ENCODE measurements around the gene FAM222B.

Gene FAM222B

GRCh38 chr17:28875848-28876550 lies 33.4 kb upstream of the FAM222B start:
- TF ChIP-seq POLR2AphosphoS5 (IDR thresholded peaks at IDR 0.05; ENCODE audit: borderline replicate concordance, low read depth, low read length), result no peak
- TF ChIP-seq EZH2 (IDR thresholded peaks at IDR 0.05), result no peak
- TF ChIP-seq FOXP2 (optimal IDR thresholded peaks at IDR 0.05; ENCODE audit: control extremely low read depth, extremely low read length, insufficient read depth), result no peak
- no peak overlapping the region for H3K27ac ChIP-seq
- H3K9me3 ChIP-seq (ENCODE audit: low read depth, low read length), result no peaks in the 10 kb centered on the region
- H3K9ac ChIP-seq (ENCODE audit: insufficient read length), result no peak overlapping the region
- no peak for DNase-seq (ENCODE audit: low read depth, low spot score)
- no peaks in the 10 kb centered on the region; the same call in 1 of the 2 replicates for H3K36me3 ChIP-seq (ENCODE audit: insufficient read depth, low read length)
- H3K4me3 ChIP-seq, result no peak overlapping the region

GRCh38 chr17:28874750-28875149 lies 32.2 kb upstream of the FAM222B start:
- no peaks in the 10 kb centered on the region; the same call in 1 of the 2 replicates for H3K36me3 ChIP-seq (ENCODE audit: insufficient read depth, low read length)
- no peak for DNase-seq (ENCODE audit: low read depth, low spot score)
- TF ChIP-seq POLR2AphosphoS5 (IDR thresholded peaks at IDR 0.05; ENCODE audit: borderline replicate concordance, low read depth, low read length) (no peak), FOXP2 (optimal IDR thresholded peaks at IDR 0.05; ENCODE audit: control extremely low read depth, extremely low read length, insufficient read depth) (no peak), EZH2 (IDR thresholded peaks at IDR 0.05) (no peak)
- no peak overlapping the region for H3K9ac ChIP-seq (ENCODE audit: insufficient read length)
- no peak overlapping the region for H3K4me3 ChIP-seq
- H3K27ac ChIP-seq, result no peak overlapping the region
- no peaks in the 10 kb centered on the region for H3K9me3 ChIP-seq (ENCODE audit: low read depth, low read length)

- Histone ChIP-seq H3K4me3 (no peak overlapping the region), H3K9me3 (ENCODE audit: low read depth, low read length) (no peaks in the 10 kb centered on the region), H3K9ac (ENCODE audit: insufficient read length) (no peak overlapping the region), H3K27ac (no peak overlapping the region), H3K36me3 (ENCODE audit: insufficient read depth, low read length) (no peaks in the 10 kb centered on the region)
- no peak for DNase-seq (ENCODE audit: low read depth, low spot score)
- no peak for TF ChIP-seq EZH2 (IDR thresholded peaks at IDR 0.05)
- no peak for TF ChIP-seq POLR2AphosphoS5 (IDR thresholded peaks at IDR 0.05; ENCODE audit: borderline replicate concordance, low read depth, low read length)
- TF ChIP-seq FOXP2 (optimal IDR thresholded peaks at IDR 0.05; ENCODE audit: control extremely low read depth, extremely low read length, insufficient read depth), result no peak
These were observed 31.2 kb upstream of the FAM222B start for GRCh38 chr17:28873839-28874238.

- Histone ChIP-seq H3K9me3 (ENCODE audit: low read depth, low read length) (no peaks in the 10 kb centered on the region), H3K9ac (ENCODE audit: insufficient read length) (no peak overlapping the region), H3K36me3 (ENCODE audit: insufficient read depth, low read length) (no peaks in the 10 kb centered on the region), H3K27ac (no peak overlapping the region), H3K4me3 (no peak overlapping the region)
- no peak for DNase-seq (ENCODE audit: low read depth, low spot score)
- no peak for TF ChIP-seq EZH2 (IDR thresholded peaks at IDR 0.05)
These were observed 28.5 kb upstream of the FAM222B start for GRCh38 chr17:28871056-28871579.

GRCh38 chr17:28867276-28867675 lies 24.7 kb upstream of the FAM222B start:
- no peak overlapping the region for H3K27ac ChIP-seq
- H3K4me3 ChIP-seq, result no peak overlapping the region
- no peaks in the 10 kb centered on the region for H3K36me3 ChIP-seq (ENCODE audit: insufficient read depth, low read length)
- no peak for DNase-seq (ENCODE audit: low read depth, low spot score)
- no peaks in the 10 kb centered on the region for H3K9me3 ChIP-seq (ENCODE audit: low read depth, low read length)
- no peak overlapping the region for H3K9ac ChIP-seq (ENCODE audit: insufficient read length)
- TF ChIP-seq EZH2 (IDR thresholded peaks at IDR 0.05), result no peak
- no peak for TF ChIP-seq POLR2AphosphoS5 (IDR thresholded peaks at IDR 0.05; ENCODE audit: borderline replicate concordance, low read depth, low read length)
- no peak for TF ChIP-seq FOXP2 (optimal IDR thresholded peaks at IDR 0.05; ENCODE audit: control extremely low read depth, extremely low read length, insufficient read depth)

- no peak for DNase-seq (ENCODE audit: low read depth, low spot score)
- Histone ChIP-seq H3K27ac (no peak overlapping the region), H3K9me3 (ENCODE audit: low read depth, low read length) (no peaks in the 10 kb centered on the region), H3K9ac (ENCODE audit: insufficient read length) (no peak overlapping the region), H3K4me3 (no peak overlapping the region), H3K36me3 (ENCODE audit: insufficient read depth, low read length) (no peaks in the 10 kb centered on the region)
- TF ChIP-seq EZH2 (IDR thresholded peaks at IDR 0.05), result no peak
- no peak for TF ChIP-seq FOXP2 (optimal IDR thresholded peaks at IDR 0.05; ENCODE audit: control extremely low read depth, extremely low read length, insufficient read depth)
- no peak for TF ChIP-seq POLR2AphosphoS5 (IDR thresholded peaks at IDR 0.05; ENCODE audit: borderline replicate concordance, low read depth, low read length)
These were observed 23.6 kb upstream of the FAM222B start for GRCh38 chr17:28865946-28866752.

GRCh38 chr17:28864991-28865849 lies 22.6 kb upstream of the FAM222B start:
- TF ChIP-seq POLR2AphosphoS5 (IDR thresholded peaks at IDR 0.05; ENCODE audit: borderline replicate concordance, low read depth, low read length) (no peak), FOXP2 (optimal IDR thresholded peaks at IDR 0.05; ENCODE audit: control extremely low read depth, extremely low read length, insufficient read depth) (no peak), EZH2 (IDR thresholded peaks at IDR 0.05) (no peak)
- DNase-seq (ENCODE audit: low read depth, low spot score), result no peak
- H3K27ac ChIP-seq, result no peak overlapping the region
- no peak overlapping the region for H3K4me3 ChIP-seq
- H3K9me3 ChIP-seq (ENCODE audit: low read depth, low read length), result no peaks in the 10 kb centered on the region
- H3K9ac ChIP-seq (ENCODE audit: insufficient read length), result no peak overlapping the region
- H3K36me3 ChIP-seq (ENCODE audit: insufficient read depth, low read length), result peaks cover 6% of the 10 kb centered on the region; the same call in 1 of the 2 replicates

GRCh38 chr17:28863953-28864352 lies 21.4 kb upstream of the FAM222B start:
- H3K27ac ChIP-seq, result no peak overlapping the region
- H3K9ac ChIP-seq (ENCODE audit: insufficient read length), result no peak overlapping the region
- H3K36me3 ChIP-seq (ENCODE audit: insufficient read depth, low read length), result peaks cover 9% of the 10 kb centered on the region; the same call in 1 of the 2 replicates
- no peak for TF ChIP-seq EZH2 (IDR thresholded peaks at IDR 0.05)
- TF ChIP-seq POLR2AphosphoS5 (IDR thresholded peaks at IDR 0.05; ENCODE audit: borderline replicate concordance, low read depth, low read length), result no peak
- TF ChIP-seq FOXP2 (optimal IDR thresholded peaks at IDR 0.05; ENCODE audit: control extremely low read depth, extremely low read length, insufficient read depth), result no peak
- no peak overlapping the region for H3K4me3 ChIP-seq
- no peaks in the 10 kb centered on the region for H3K9me3 ChIP-seq (ENCODE audit: low read depth, low read length)
- DNase-seq (ENCODE audit: low read depth, low spot score), result no peak
